AG04450 (cell line): ENCODE data around the gene CNN2. TPM values are rescaled to one million over a fixed set of nuclear protein-coding genes. Genes with fewer than 3 reads are reported as not detected.
A peak's percentile ranks its signal among the peaks of the same experiment; 100 is the strongest.

Experiments used
- CTCF ChIA-PET: fragments of 300-600, 350-600 bp; formaldehyde crosslinking; extraction: SDS; loops from one replicate; lab custom pipeline; 2022; ENCODE audit warnings: antibody characterized with exemption, inconsistent platforms; lab: Charles Lee
- POLR2A ChIA-PET: fragments of 350-600 bp; formaldehyde crosslinking; extraction: SDS; loops from one replicate; lab custom pipeline; 2021; ENCODE audit warnings: antibody characterized with exemption, inconsistent platforms; lab: Yijun Ruan, JAX
- DNase-seq: peaks from one replicate; pipeline ENCODE4 v3.0.0-alpha.2; 2011; ENCODE audit warnings: low read depth, low spot score
- H3K27ac ChIP-seq: one replicate; pipeline ENCODE4 v1.5.1; 2012; ENCODE audit warnings: low read depth, low read length, control low read depth
- H3K27me3 ChIP-seq: one replicate; pipeline ENCODE4 v1.6.0; 2012; ENCODE audit warnings: low read length; ENCODE audit not compliant: control insufficient read depth, insufficient read depth
- H3K4me3 ChIP-seq: 2 replicates; pipeline ENCODE4 v1.5.1; 2011; ENCODE audit warnings: mild to moderate bottlenecking, low read depth, low read length, control low read depth
- H3K9me3 ChIP-seq: 2 replicates; pipeline ENCODE4 v1.5.1; 2012; ENCODE audit warnings: low read length; ENCODE audit not compliant: control insufficient read depth, insufficient read depth
- CTCF ChIP-seq: IDR thresholded peaks from 2 replicates; pipeline ENCODE4 v1.5.1; 2011; ENCODE audit warnings: low read depth, low read length, control low read depth, inconsistent platforms
- polyA plus RNA-seq: library from polyadenylated mRNA; depleted of rRNA; stranded (reverse); fragments of >200 nt; gene quantifications from 2 replicates; pipeline ENCODE4 v1.2.3, GENCODE V29; 2011

Gene CNN2
- polyA plus RNA-seq, 1 experiment: 302 TPM

GRCh38 chr19:1041272-1041834 lies 14.9 kb downstream of the CNN2 start:
- ChIA-PET CTCF (interaction anchor here (1.2 kb wide), 1 partner anchor 200 kb away, joined by 8 read pairs; no protein-coding TSS in a partner anchor), POLR2A (interaction anchor here (0.6 to 8.2 kb wide), 7 partner anchors 13 to 228 kb away, joined by 3 to 126 read pairs (median 5); partner anchors contain the start of genes CIRBP, CNN2 and GPX4)
- peak overlapping the region; percentile 65 for H3K4me3 ChIP-seq
- H3K27ac ChIP-seq: no peak overlapping the region
- peaks cover 19% of the 10 kb centered on the region for H3K9me3 ChIP-seq
- no peaks in the 10 kb centered on the region for H3K27me3 ChIP-seq
- DNase-seq: no peak
- no peak for TF ChIP-seq CTCF

- no peak for TF ChIP-seq CTCF
- POLR2A ChIA-PET: interaction anchor here (0.6 to 8.2 kb wide), 7 partner anchors 13 to 242 kb away, joined by 3 to 126 read pairs (median 5); partner anchors contain the start of genes CIRBP, CNN2 and GPX4
- DNase-seq: no peak
- peaks cover 26% of the 10 kb centered on the region for H3K9me3 ChIP-seq
- H3K27ac ChIP-seq: no peak overlapping the region
- H3K4me3 ChIP-seq: no peak overlapping the region
- H3K27me3 ChIP-seq: no peaks in the 10 kb centered on the region
- CTCF ChIA-PET: interaction anchor here (1.2 kb wide), 1 partner anchor 199 kb away, joined by 8 read pairs; no protein-coding TSS in a partner anchor
Observed at GRCh38 chr19:1041835-1042685, 15.7 kb downstream of the CNN2 start.

- Histone ChIP-seq H3K4me3 (no peak overlapping the region), H3K27ac (no peak overlapping the region), H3K9me3 (peaks cover 34% of the 10 kb centered on the region), H3K27me3 (no peaks in the 10 kb centered on the region)
- no peak for DNase-seq
- CTCF ChIA-PET: interaction anchor here (1.5 kb wide), 1 partner anchor 70 kb away, joined by 8 read pairs; no protein-coding TSS in a partner anchor
- POLR2A ChIA-PET: interaction anchor here (0.6 to 8.2 kb wide), 3 partner anchors 13 to 241 kb away, joined by 3 to 126 read pairs (median 5); partner anchors contain the start of gene CNN2
- no peak for TF ChIP-seq CTCF
Observed at GRCh38 chr19:1042689-1043511, 16.5 kb downstream of the CNN2 start.

- no peak for TF ChIP-seq CTCF
- CTCF ChIA-PET: no interaction called here
- DNase-seq: no peak
Observed at GRCh38 chr19:1045247-1045603, 18.8 kb downstream of the CNN2 start.

More at GRCh38 chr19:1045247-1045603, 18.8 kb downstream of the CNN2 start:
- POLR2A ChIA-PET: no interaction called here
- Histone ChIP-seq H3K4me3 (no peak overlapping the region), H3K27me3 (no peaks in the 10 kb centered on the region), H3K9me3 (peaks cover 42% of the 10 kb centered on the region), H3K27ac (no peak overlapping the region)
